Stimulated activated CD8-positive, alpha-beta memory T cell treated with anti-CD3 and anti-CD28 coated beads, Interleukin-15, amount 100 ng/mL, for 48 hours (primary cell): Measurements from ENCODE around the gene GAK.
A peak's percentile ranks its signal among the peaks of the same experiment; 100 is the strongest.
"Not testable (repeated sequence)": the region's sequence is repeated elsewhere in the genome, so short reads cannot be mapped to it uniquely, and the experiment has no call there.

ENCODE experiments used
- DNase-seq, 2 donors: peaks; one replicate each; pipeline ENCODE4 v3.0.0-alpha.2; 2020; ENCODE audit warnings: low read depth in 2 of 2

Gene GAK

DNA sequence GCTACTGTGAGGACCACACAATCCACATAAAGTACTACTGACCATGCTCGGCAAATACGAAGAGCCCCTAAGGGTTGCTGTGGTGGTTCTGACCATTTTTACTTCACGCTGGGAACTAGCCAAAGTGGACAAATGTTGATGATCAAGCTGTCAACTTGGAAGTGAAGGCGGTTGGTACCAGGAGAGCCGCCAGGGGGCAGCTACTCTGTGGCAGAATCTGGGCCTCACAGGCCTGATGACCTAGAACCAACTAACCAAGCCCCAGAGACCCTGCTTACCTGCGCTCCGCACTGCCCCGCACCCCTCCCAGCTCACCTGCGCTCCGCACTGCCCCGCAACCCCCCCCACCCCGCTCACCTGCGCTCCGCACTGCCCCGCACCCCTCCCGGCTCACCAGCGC, 5.6 kb downstream of the GAK start:
- DNase-seq = no peak

DNA sequence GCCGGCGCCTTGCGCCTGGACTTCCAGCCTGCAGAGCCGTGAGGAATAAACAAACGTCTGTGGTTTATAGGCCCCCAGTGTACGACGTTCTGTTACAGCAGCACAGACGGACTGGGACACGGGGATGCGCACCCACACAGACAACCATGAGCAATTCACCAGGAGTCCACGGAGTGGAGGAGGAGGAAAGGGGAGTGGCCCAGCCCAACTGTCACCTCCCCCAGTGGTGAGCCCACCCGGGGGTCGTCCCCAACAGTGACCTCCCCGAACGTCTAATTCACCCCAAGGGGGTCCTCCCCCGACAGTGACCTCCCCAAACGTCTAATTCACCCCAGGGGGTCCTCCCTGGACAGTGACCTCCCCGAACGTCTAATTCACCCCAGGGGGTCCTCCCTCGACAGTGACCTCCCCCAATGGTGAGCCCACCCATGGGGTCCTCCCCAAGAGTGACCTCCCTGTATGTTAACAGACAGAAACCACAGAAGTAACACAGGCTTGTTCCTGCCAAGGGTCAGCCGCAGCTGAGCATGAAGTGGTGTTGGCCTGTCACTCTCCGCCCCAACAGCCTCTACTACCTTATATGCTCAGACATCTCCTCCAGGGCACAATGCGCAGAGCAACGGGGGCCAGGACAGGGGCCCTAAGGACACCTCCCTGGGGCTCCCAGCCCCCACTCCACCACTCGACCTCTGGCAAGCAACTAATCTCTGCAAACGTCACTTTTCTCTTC, 6.2 kb downstream of the GAK start:
- DNase-seq = no peak

DNA sequence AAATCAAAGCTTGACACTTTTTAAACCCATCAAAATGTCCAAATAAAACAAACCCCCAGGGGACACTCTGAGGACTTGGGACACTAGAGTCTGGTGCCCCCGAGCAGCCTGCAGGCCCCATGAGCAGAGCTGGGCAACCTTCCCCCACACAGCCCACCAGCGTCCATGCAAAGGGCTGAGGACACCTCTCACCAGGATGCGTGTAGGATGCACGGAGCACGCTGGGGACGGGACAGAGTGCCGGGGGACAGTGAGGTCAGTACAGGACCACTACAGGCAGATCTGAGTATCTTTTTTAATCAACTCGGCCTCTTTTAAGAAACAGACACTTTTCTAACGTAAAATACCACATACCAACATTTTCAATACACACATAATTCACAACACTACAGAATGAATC, 6.9 kb downstream of the GAK start:
- DNase-seq = no peak

DNA sequence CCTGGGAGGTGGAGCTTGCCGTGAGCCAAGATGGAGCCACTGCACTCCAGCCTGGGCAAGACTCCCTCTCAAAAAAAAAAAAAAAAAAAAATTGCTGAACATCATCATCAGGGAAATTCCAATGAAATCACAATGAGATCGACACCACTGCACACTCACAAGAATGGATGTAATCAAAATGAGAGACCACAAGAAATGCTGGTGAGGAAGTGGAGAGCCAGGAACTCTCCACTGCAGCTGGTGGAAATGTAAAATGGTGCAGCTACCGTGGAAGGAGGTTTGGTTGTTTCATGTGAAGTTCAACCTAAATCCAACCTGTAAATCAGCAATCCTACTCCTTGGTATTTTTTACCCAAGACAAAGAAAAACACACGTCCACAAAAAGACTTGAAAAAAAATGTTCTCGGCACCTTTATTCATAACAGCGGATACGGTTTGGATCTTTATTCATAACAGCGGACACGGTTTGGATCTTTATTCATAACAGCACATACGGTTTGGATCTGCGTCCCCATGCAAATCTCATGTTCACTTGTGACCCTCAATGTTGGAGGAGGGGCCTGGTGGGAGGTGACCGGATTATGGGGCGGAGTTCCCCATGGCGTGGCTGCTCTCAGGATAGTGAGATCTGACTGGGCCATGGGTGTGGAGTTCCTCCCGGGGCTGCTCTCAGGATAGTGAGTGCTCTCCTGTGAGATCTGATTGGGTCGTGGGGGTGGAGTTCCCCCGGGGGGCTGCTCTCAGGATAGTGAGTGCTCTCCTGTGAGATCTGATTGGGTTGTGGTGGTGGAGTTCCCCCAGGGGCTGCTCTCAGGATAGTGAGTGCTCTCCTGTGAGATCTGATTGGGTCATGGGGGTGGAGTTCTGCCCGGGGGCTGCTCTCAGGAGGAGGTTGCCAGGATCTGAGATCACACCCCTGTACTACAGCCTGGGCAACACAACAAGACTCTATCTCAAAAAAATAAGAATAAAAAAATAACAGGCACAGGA, 7.7 kb downstream of the GAK start:
- peak; percentile 25 to 34 for DNase-seq

DNA sequence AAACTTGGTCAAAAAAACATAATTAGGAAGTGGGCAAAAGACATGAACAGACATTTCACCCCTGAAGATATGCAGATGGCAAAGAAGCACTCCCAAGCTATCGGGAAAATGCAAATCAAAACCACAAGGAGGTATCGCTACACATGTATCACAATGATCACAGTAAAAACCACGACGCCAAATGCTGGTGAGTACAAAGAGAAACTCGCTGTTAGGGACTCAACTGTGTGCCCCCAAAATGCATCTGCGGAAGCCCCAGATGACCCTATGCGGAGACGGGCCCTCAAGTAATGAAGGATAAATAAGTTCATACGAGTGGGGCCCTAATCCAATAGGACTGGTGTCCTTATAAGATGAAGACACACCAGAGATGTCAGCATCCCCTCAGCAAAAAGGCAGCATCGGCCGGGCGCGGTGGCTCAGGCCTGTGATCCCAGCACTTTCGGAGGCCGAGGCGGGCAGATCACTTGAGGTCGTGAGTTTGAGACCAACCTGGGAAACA, 10.2 kb downstream of the GAK start:
- DNase-seq = no peak

DNA sequence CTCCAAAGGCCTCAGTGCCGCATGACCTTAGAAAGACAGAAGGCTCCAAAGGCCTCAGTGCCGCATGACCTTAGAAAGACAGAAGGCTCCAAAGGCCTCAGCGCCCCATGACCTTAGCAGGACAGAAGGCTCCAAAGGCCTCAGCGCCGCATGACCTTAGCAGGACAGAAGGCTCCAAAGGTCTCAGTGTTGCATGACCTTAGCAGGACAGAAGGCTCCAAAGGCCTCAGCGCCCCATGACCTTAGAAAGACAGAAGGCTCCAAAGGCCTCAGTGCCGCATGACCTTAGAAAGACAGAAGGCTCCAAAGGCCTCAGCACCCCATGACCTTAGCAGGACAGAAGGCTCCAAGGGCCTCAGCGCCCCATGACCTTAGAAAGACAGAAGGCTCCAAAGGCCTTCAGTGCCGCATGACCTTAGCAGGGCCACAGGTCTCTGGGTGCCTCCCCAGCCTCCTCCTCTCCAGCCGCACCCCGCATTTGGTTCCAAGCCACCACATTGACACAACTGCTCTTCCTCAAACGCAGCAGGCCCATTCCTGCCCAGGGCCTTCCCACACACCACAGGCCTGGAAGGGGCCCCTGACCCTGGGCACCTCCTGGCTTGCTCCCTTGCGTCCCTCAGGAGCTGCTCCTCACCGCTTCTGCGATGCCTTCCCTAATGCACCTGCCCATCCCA, 13.0 kb downstream of the GAK start:
- not testable (repeated sequence) for DNase-seq

DNA sequence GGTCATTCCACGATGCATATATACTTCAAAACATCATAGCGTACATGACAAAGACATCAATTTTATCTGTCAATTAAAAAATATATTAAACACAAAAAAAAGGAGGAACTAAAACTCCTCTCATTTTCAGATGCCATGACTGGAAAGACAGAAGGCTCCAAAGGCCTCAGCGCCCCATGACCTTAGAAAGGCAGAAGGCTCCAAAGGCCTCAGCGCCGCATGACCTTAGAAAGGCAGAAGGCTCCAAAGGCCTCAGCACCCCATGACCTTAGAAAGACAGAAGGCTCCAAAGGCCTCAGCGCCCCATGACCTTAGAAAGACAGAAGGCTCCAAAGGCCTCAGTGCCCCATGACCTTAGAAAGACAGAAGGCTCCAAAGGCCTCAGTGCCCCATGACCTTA, 13.5 kb downstream of the GAK start:
- not testable (repeated sequence) for DNase-seq

DNA sequence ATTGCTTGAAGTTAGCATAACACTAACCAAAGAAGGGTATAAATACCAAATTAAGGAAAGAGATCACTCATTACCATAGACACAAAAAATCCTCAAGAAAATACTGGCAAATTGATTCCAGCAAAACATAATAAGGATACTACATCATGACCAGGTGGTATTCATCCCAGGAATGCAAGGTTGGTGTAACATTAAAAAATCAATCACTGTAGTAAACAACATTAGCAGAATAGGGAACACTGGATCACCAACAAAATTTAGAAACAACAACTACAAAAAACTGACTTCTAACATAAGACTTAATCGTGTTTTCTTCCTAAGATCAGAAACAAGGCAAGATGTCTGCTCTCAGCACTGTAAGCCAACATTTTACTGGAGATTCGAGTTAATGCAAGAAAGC, 14.1 kb downstream of the GAK start:
- DNase-seq = no peak

DNA sequence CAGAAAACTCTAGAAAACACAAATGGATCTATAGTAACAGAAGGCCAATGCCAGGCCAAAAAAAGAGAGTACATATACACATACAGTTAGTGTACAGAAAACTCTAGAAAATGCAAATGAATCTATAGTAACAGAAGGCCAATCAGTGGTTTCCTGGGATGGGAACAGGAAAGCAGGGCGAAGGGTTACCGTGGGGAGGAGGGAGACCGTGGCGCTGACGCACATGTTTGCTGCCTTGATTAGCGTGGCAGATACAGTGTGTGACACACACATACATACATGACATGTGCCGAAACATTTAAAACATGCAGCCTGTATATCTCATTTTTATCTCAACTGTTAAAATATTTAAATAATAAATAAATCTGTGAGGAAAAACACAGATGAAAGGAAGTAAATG, 14.7 kb downstream of the GAK start:
- no peak for DNase-seq

DNA sequence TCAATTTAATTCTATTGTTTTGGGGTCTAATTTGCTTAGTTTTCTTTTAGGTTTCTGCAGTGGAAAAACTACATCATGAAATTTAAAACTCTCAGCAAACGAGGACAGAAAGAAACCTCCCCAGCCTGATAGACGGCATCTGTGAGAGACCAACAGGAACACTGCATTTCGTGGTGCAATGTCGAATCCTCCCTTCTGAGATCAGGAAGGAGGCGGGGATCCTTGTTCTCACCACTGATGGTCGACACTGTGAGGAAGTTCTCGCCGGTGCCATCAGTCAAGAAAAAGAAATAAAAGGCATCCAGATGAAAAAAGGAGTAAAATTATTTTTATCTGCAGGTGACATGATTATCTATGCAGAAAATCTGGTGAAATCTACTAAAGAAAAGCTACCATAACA, 16.5 kb downstream of the GAK start:
- no peak for DNase-seq

DNA sequence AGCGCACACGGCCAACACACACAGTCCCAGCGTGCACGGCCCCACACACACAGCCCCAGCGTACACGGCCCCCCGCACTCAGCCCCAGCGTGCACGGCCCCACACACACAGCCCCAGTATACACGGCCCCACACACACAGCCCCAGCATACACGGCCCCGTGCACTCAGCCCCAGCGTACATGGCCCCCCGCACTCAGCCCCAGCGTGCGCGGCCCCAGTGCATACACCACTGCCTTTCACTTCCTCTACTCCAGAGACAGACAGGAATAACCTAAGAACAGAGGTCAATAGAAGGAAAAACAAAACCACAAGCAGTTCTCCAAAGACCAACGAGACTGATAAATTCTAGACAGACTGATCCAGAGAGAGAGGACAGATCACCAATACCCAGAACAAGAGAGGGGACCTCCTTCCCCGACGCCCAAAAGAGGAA, 17.1 kb downstream of the GAK start:
- no peak for DNase-seq

DNA sequence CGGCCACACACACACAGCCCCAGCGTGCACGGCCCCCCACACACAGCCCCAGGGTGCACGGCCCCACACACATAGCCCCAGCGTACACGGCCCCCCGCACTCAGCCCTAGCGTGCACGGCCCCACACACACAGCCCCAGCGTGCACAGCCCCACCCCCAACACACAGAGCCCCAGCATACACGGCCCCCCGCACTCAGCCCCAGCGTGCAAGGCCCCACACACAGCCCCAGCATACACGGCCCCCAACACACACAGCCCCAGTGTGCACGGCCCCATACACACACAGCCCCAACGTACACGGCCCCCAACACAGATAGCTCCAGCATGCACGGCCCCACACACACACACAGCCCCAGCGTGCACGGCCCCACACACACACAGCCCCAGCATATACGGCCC, 17.6 kb downstream of the GAK start:
- DNase-seq = no peak

DNA sequence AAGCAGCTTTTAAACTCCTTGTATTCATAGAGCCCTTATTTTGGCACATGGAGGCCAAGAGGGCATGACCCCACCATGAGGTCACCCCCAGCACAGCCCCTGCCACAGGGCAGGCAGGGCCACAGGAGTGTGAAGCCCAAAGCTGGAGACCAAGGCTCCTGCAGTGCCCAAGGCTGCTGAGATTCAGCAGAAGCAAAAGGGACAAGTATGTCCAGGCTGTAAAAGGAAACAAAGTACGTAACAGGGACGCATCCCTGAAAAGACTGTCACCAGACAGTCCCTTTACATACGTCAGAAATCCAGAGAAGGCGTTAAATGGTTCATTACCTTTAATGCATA, 18.9 kb downstream of the GAK start:
- no peak for DNase-seq

DNA sequence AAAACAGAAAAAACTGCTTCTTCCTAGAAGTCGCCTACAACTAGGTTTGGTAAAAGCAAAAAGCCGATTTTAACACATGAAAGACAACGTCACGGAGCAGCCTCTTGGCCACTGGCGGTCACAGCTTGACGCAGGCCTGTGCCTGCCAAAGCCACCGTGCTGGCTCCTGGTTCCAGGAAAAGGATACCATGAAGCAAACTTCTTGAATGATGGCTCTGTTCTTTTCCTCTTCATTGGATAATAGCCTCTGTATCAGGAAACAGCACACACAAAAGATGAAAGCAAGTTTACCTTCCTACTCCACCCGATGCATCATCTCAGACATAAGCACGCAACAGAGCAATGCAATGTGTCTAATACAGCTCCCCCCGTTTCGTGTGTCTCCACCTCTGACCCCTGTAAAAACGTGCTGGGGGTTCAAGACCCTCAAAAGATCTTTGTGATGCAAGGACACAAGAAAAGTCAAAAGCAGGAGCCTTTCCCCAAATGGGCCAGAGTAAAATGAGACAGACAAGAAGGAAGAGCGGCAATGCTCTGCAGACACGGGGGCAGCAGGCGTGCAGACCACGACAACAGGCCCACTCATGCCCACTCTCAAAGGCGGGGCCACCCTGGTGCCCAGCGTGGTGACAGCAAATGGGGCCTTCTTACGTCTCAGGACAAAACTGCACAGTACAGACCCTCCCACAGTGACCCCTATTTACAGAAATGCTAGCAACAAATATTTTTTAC, 19.4 kb downstream of the GAK start:
- DNase-seq = no peak

DNA sequence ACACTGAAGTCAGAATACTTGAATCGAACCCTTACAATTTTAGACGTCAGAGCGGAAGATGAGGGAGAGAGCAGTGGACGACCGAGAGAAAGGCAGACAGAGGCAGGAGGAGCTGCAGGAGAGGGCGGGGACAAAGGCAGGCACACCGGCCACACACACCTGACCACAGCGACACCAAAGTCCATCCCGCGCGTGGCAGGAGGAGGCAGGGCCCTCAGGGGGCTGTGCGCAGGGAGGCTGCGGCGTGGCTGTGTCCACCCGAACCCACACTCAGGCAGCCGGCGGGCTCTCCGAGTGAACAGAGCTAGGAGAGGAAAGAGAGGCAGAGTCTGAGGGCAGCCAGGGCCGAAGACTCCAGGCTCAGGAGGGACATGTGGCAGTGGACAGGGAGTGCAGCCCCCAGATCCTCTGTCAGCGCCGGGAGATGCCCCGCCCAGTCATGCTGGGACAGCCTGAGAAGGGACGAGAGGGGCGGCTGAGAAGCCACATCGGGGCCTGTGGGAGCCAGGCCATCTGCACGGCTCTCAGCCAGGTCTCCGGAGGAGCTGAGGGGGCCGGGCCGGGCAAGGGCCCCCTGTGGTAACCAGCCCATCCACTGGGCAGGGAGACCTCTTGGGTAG, 20.1 kb downstream of the GAK start:
- DNase-seq = no peak

DNA sequence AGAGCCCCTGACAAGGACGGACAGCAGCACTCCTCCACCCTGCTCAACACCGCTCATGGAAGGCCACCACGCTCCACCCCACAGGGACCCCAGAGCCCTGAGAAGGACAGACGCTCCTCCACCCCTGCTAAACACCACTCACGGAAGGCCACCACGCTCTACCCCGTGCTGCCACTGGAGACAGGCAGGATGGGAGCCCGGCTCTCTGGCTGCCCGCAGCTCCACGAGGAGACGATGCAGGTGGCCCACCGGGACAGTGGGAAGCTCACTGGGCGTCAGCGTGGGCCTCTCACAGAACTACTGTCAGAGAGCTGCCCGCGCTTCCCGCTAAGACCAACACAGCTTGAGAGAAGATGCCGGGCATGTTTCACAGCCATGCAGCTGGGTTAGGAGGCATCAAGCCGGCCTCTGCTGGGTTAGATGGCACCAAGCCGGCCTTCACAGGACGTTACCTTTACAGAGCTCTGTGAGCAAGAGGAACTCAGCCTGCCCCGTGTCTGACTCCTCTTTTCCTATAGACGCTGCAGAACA, 20.8 kb downstream of the GAK start:
- DNase-seq = no peak

DNA sequence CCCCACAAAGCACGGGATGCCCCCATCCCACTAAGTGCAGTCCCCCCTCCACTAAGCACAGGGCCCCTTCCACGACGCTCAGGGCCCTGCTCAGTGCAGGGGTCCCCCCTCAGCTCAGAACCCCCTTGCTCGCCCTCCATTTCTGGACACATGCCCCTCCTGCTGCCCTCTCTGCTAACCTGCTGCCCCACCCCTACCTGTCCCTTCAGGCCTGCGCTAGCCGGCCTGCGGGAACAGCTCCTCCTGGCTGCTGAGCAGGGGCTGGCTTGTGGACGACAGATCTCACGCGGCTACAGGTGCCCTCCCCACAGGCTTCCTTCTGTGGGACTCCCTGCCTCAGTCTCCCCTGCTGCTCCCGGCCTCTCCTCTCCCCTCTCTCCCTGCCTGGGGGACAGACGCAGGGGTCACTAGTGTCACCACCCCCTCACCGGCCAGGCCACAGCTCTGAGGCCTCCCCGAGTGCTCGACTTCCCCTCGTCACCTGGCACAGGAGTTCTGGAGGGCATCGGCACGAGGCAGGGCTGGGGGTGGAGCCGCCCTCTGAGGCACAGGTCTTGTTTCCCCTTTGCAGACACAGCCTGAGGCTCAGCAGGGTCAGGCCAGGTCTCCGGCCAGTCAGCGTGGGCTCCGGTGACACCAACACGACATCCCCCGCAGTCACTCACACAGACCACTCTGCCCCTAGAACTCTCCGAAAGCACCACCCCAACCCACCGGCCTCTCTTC, 21.6 kb downstream of the GAK start:
- no peak for DNase-seq

DNA sequence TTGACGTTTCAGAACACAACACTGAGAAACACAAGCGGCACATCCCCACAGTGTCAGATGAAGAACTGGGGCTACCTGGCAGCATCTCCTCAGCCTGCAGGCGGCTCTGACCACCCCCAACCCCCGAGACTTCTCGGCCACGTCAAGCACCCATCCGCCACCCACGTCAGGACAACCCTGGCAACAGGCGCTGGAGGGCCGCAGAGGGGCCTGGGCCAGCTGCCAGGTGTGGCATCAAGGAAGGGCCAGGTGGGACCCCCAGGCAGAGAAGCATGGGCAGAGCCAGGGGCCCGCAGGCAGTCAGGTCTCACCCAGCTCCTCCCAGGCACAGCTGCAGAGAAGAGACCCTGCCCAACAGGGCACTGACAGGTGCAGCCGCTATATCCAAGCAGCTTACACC, 22.3 kb downstream of the GAK start:
- no peak for DNase-seq

DNA sequence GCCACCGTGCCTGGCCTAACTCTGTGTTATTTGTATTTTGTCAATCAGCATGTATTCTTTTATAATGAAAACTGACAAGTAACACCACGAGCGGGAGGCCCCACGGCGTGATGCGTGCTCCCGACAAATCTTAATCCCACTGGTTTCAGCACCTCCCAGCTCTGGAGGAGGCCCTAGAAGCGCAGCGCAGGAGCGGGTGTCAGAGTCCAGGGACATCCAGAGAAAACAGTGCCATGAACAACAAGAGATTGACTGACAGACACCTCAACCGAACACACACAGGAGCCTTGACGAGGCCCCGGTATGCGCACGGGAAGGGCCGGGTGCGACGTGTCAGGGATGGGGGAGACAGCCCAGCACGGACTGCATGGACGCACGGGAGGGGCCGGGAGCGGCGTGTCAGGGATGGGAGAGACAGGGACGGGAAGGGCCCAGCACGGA, 23.0 kb downstream of the GAK start:
- DNase-seq = no peak
